GM23338 (cell line): ENCODE measurements around the gene DAZAP1. TPM values are rescaled to one million over a fixed set of nuclear protein-coding genes. Genes with fewer than 3 reads are reported as not detected.

Experiments used
- ATAC-seq: fragments of 200-7000 bp; cut with Tn5 transposase; 3 replicates; pipeline ENCODE4 v1.9.1; 2020
- DNase-seq: peaks from one replicate; pipeline ENCODE4 v3.0.0-alpha.2; 2015; ENCODE audit warnings: low spot score
- H2AFZ ChIP-seq: fragments of 200-600 bp; sonication (generic); 2 replicates; pipeline ENCODE4 v1.8.0; 2016; ENCODE audit warnings: antibody characterized with exemption, mild to moderate bottlenecking, moderate library complexity
- H3F3A ChIP-seq: fragments of 200-600 bp; sonication (generic); replicated peaks from 2 replicates; pipeline ENCODE4 v1.8.0; 2017; ENCODE audit warnings: antibody characterized with exemption, mixed run types, low read depth
- H3K27ac ChIP-seq: fragments of 200-600 bp; sonication (generic); 2 replicates; pipeline ENCODE4 v1.6.1; 2016; ENCODE audit warnings: low read depth
- H3K27me3 ChIP-seq: fragments of 200-600 bp; sonication (generic); 2 replicates; pipeline ENCODE4 v1.8.0; 2016; ENCODE audit warnings: mild to moderate bottlenecking, mixed run types, moderate library complexity; ENCODE audit not compliant: insufficient read depth
- H3K36me3 ChIP-seq: fragments of 200-600 bp; sonication (generic); 2 replicates; pipeline ENCODE4 v1.8.0; 2016; ENCODE audit warnings: mild to moderate bottlenecking; ENCODE audit not compliant: insufficient read depth
- H3K4me1 ChIP-seq: fragments of 200-600 bp; sonication (generic); 2 replicates; pipeline ENCODE4 v1.8.0; 2016; ENCODE audit warnings: mild to moderate bottlenecking, moderate library complexity; ENCODE audit not compliant: insufficient read depth
- H3K4me2 ChIP-seq: fragments of 200-600 bp; sonication (generic); 2 replicates; pipeline ENCODE4 v1.7.1; 2017; ENCODE audit warnings: mixed run types
- H3K4me3 ChIP-seq: fragments of 200-600 bp; sonication (generic); 2 replicates; pipeline ENCODE4 v1.6.1; 2016; ENCODE audit warnings: mixed run types
- H3K79me2 ChIP-seq: fragments of 200-600 bp; sonication (generic); replicated peaks from 2 replicates; pipeline ENCODE4 v1.8.0; 2017; ENCODE audit warnings: mild to moderate bottlenecking; ENCODE audit not compliant: insufficient read depth
- H3K9me2 ChIP-seq: fragments of 200-600 bp; sonication (generic); 2 replicates; pipeline ENCODE4 v1.8.0; 2017; ENCODE audit not compliant: insufficient read depth
- H4K20me1 ChIP-seq: fragments of 200-600 bp; sonication (generic); replicated peaks from 2 replicates; pipeline ENCODE4 v1.8.0; 2017; ENCODE audit warnings: mild to moderate bottlenecking; ENCODE audit not compliant: insufficient read depth
- H3K27ac Mint-ChIP-seq: 2 replicates; pipeline ENCODE4 v1.8.0; 2020; ENCODE audit warnings: inconsistent platforms, mild to moderate bottlenecking, moderate library complexity, mixed read lengths
- H3K27me3 Mint-ChIP-seq: 3 replicates; pipeline ENCODE4 v1.8.0; 2022; ENCODE audit warnings: low read depth, mild to moderate bottlenecking, moderate library complexity, mixed read lengths, inconsistent platforms; ENCODE audit not compliant: insufficient read depth, poor library complexity
- H3K36me3 Mint-ChIP-seq: 3 replicates; pipeline ENCODE4 v1.8.0; 2021; ENCODE audit warnings: low read depth, mild to moderate bottlenecking, inconsistent platforms, moderate library complexity, mixed read lengths
- H3K4me1 Mint-ChIP-seq: 3 replicates; pipeline ENCODE4 v1.8.0; 2020; ENCODE audit warnings: mild to moderate bottlenecking, inconsistent platforms, mixed read lengths
- H3K4me3 Mint-ChIP-seq: 3 replicates; pipeline ENCODE4 v1.8.0; 2021; ENCODE audit warnings: moderate library complexity, mild to moderate bottlenecking, inconsistent platforms, mixed read lengths
- H3K9me3 Mint-ChIP-seq: 3 replicates; pipeline ENCODE4 v1.8.0; 2020; ENCODE audit warnings: moderate library complexity, mild to moderate bottlenecking, inconsistent platforms, mixed read lengths
- CREB1 ChIP-seq: fragments of 250-450 bp; sonication (Bioruptor Pico); IDR thresholded peaks from 2 replicates; pipeline ENCODE4 v1.5.0; 2020; ENCODE audit warnings: low read depth, mild to moderate bottlenecking, moderate library complexity
- CTCF ChIP-seq, 2 experiments: fragments of 200-600 bp in 1 of 2; sonication (generic) in 1 of 2; conservative IDR thresholded peaks; 2 replicates each; pipeline versions ENCODE4 v1.5.1 to v1.6.1; 2016 to 2017; ENCODE audit warnings: antibody characterized with exemption in 2 of 2, low read depth in 2 of 2, mild to moderate bottlenecking in 2 of 2, moderate library complexity in 1 of 2
- ETS1 ChIP-seq: IDR thresholded peaks from 2 replicates; pipeline ENCODE4 v1.6.1; 2016; ENCODE audit warnings: antibody characterized with exemption
- EZH2 ChIP-seq: fragments of 200-600 bp; sonication (generic); IDR thresholded peaks from one replicate; pipeline ENCODE4 v1.8.0; 2017; ENCODE audit warnings: antibody characterized with exemption, mild to moderate bottlenecking, low read depth; ENCODE audit not compliant: unreplicated experiment
- EZH2phosphoT487 ChIP-seq: fragments of 200-600 bp; sonication (generic); IDR thresholded peaks from one replicate; pipeline ENCODE4 v1.8.1; 2018; ENCODE audit warnings: antibody characterized with exemption; ENCODE audit not compliant: unreplicated experiment
- JUNB ChIP-seq: IDR thresholded peaks from one replicate; pipeline ENCODE4 v1.6.1; 2016; ENCODE audit warnings: antibody characterized with exemption; ENCODE audit not compliant: unreplicated experiment
- NANOG ChIP-seq: IDR thresholded peaks from 2 replicates; pipeline ENCODE4 v1.6.1; 2016; ENCODE audit warnings: antibody characterized with exemption, borderline replicate concordance
- POLR2AphosphoS5 ChIP-seq: IDR thresholded peaks from 2 replicates; pipeline ENCODE4 v1.6.1; 2016; ENCODE audit warnings: antibody characterized with exemption, low read depth
- REST ChIP-seq: IDR thresholded peaks from one replicate; pipeline ENCODE4 v1.6.1; 2018; ENCODE audit warnings: antibody characterized with exemption; ENCODE audit not compliant: unreplicated experiment
- STAT1 ChIP-seq: IDR thresholded peaks from one replicate; pipeline ENCODE4 v1.6.1; 2016; ENCODE audit warnings: antibody characterized with exemption; ENCODE audit not compliant: unreplicated experiment
- ZNF114 ChIP-seq: fragments of 250-450 bp; sonication (Bioruptor Pico); IDR thresholded peaks from 2 replicates; pipeline ENCODE4 v1.5.0; 2020; ENCODE audit warnings: mild to moderate bottlenecking, moderate library complexity
- ZNF331 ChIP-seq: fragments of 250-450 bp; sonication (Bioruptor Pico); IDR thresholded peaks from 2 replicates; pipeline ENCODE4 v1.5.0; 2020; ENCODE audit warnings: low read depth, mild to moderate bottlenecking, moderate library complexity
- ZNF462 ChIP-seq: fragments of 250-450 bp; sonication (Bioruptor Pico); IDR thresholded peaks from 2 replicates; pipeline ENCODE4 v1.5.0; 2020; ENCODE audit warnings: mild to moderate bottlenecking, moderate library complexity
- polyA plus RNA-seq: library from polyadenylated mRNA; unstranded; fragments of >200 nt; fragmentation: Nextera tagmentation; extraction: Ambion mirVana; gene quantifications from 2 replicates; pipeline ENCODE4 v1.2.1, GENCODE V29; 2016
- total RNA-seq: library from RNA; depleted of rRNA; stranded (reverse); fragments of >200 nt; shearing (Covaris generic); gene quantifications from 2 replicates; pipeline ENCODE4 v1.2.3, GENCODE V29; 2014

Gene DAZAP1
- total and polyA plus RNA-seq, 2 experiments from 2014 or later, result 44.1 to 194 TPM

- ATAC-seq (no peak), DNase-seq (peak; percentile 56)
- Histone ChIP-seq H3K79me2 (0 out of 2 replicates have a peak, but pooled peaks cover 3% of the 10 kb centered on the region), H3K36me3 (no peaks in the 10 kb centered on the region), H3K4me3 (no peak overlapping the region), H4K20me1 (peaks cover under 1% of the 10 kb centered on the region; the same call in 1 of the 2 replicates), H3K27me3 (peaks cover 18% of the 10 kb centered on the region), H3F3A (peaks cover 24% of the 10 kb centered on the region), H3K27ac (no peak overlapping the region), H3K4me2 (no peak overlapping the region), H3K9me2 (no peaks in the 10 kb centered on the region), H2AFZ (no peak overlapping the region), H3K4me1 (peaks cover 22% of the 10 kb centered on the region; the same call in 1 of the 2 replicates)
- H3K9me3 Mint-ChIP-seq, result no peaks in the 10 kb centered on the region; the same call in 2 of the 3 replicates
- H3K36me3 Mint-ChIP-seq, result peaks cover 4% of the 10 kb centered on the region
- peaks cover 33% of the 10 kb centered on the region for H3K4me1 Mint-ChIP-seq
- TF ChIP-seq ZNF331, result no peak
- no peak for TF ChIP-seq STAT1
- TF ChIP-seq ZNF462 (CRISPR knock-in tag), result no peak
- no peak for TF ChIP-seq CREB1 (CRISPR knock-in tag)
- TF ChIP-seq REST, result no peak
- no peak for TF ChIP-seq NANOG
- no peak for TF ChIP-seq CTCF (conservative IDR thresholded peaks at IDR 0.05; ENCODE audit: low read depth in 2 of 2)
- TF ChIP-seq ZNF114 (CRISPR knock-in tag), result no peak
- no peak for TF ChIP-seq ETS1
- TF ChIP-seq EZH2phosphoT487, result no peak
- TF ChIP-seq POLR2AphosphoS5, result no peak; the same call in 1 of the 2 replicates
- no peak for TF ChIP-seq JUNB
- no peak for TF ChIP-seq EZH2
- no peak overlapping the region for H3K27ac Mint-ChIP-seq
- no peak overlapping the region for H3K4me3 Mint-ChIP-seq
- H3K27me3 Mint-ChIP-seq, result peaks cover 40% of the 10 kb centered on the region
These were observed 46.4 kb downstream of the DAZAP1 start for GRCh38 chr19:1453525-1454364.
